HepG2 (cell line): ENCODE measurements around the gene FRMD8. TPM values are rescaled to one million over a fixed set of nuclear protein-coding genes. Genes with fewer than 3 reads are reported as not detected.

Experiments
- ATAC-seq: fragments of 200-7000 bp; cut with Tn5 transposase; 3 replicates; pipeline ENCODE4 v1.9.1; 2020; ENCODE audit warnings: mild to moderate bottlenecking, moderate library complexity
- BruUV-seq: library from RNA; stranded (reverse); fragments of 400-500 nt; replicated peaks from 2 replicates; lab custom pipeline; 2021; lab: Mats Ljungman, UMichigan
- CTCF ChIA-PET: fragments of 300-600 bp; formaldehyde crosslinking; extraction: SDS; loops from one replicate; lab custom pipeline; 2021; ENCODE audit warnings: low total read pairs, inconsistent platforms, low intra/inter-chr PET ratio; lab: Yijun Ruan, JAX
- POLR2A ChIA-PET: fragments of 350-600 bp; sonication (Branson Sonifier 250); formaldehyde crosslinking; loops from one replicate; lab custom pipeline; 2020; ENCODE audit warnings: antibody characterized with exemption, inconsistent platforms; lab: Yijun Ruan, JAX
- DNase-seq: peaks from one replicate; pipeline ENCODE4 v3.0.0-alpha.2; 2015; ENCODE audit warnings: low spot score
- FAIRE-seq: peaks from 3 replicates; lab custom pipeline; 2011; peaks lifted over from hg19 to GRCh38; lab: Jason Lieb, UNC
- H2AFZ ChIP-seq: one replicate; pipeline ENCODE4 v1.6.1; 2011; ENCODE audit warnings: low read length, inconsistent platforms
- H3K27ac ChIP-seq: fragments of 300-600 bp; 3 replicates; pipeline ENCODE4 v1.8.0; 2011; ENCODE audit warnings: mixed run types, mild to moderate bottlenecking, mixed read lengths, low read length, inconsistent platforms; ENCODE audit not compliant: insufficient read depth; ENCODE audit errors: extremely low read length
- H3K27me3 ChIP-seq, 2 experiments: fragments of 200-600 bp in 1 of 2; 2 replicates in 1 of 2; 3 replicates in 1 of 2; pipeline versions ENCODE4 v1.6.0 to v1.8.0; 2011; ENCODE audit warnings: low read length in 2 of 2, mild to moderate bottlenecking in 2 of 2, moderate library complexity in 2 of 2, inconsistent platforms in 1 of 2; ENCODE audit not compliant: insufficient read depth in 2 of 2, control insufficient read depth in 1 of 2
- H3K36me3 ChIP-seq, 2 experiments: fragments of 200-600 bp in 1 of 2; replicated peaks in 1 of 2; 2 replicates in 1 of 2; 3 replicates in 1 of 2; pipeline versions ENCODE4 v1.5.1 to v1.8.0; 2011; ENCODE audit warnings: low read length in 2 of 2, inconsistent platforms in 1 of 2; ENCODE audit not compliant: insufficient read depth in 2 of 2, control insufficient read depth in 1 of 2
- H3K4me1 ChIP-seq: 2 replicates; pipeline ENCODE4 v1.5.1; 2012; ENCODE audit warnings: low read length, inconsistent platforms; ENCODE audit not compliant: insufficient read depth
- H3K4me2 ChIP-seq: 2 replicates; pipeline ENCODE4 v1.6.0; 2011; ENCODE audit warnings: low read depth, low read length, inconsistent platforms
- H3K4me3 ChIP-seq, 3 experiments: fragments of 200-600 bp in 1 of 3; sonication (generic), shearing (Covaris generic) in 1 of 3; replicated peaks in 1 of 3; 2 replicates each; pipeline ENCODE4 v1.5.1; 2011 to 2016; ENCODE audit warnings: low read length in 3 of 3, inconsistent platforms in 2 of 3, low read depth in 2 of 3, mild to moderate bottlenecking in 2 of 3, control low read depth in 1 of 3, mixed read lengths in 1 of 3; ENCODE audit not compliant: insufficient read depth in 1 of 3
- H3K79me2 ChIP-seq: one replicate; pipeline ENCODE4 v1.6.1; 2011; ENCODE audit warnings: low read length, inconsistent platforms; ENCODE audit not compliant: insufficient read depth
- H3K9ac ChIP-seq: 2 replicates; pipeline ENCODE4 v1.6.0; 2011; ENCODE audit warnings: mild to moderate bottlenecking, low read depth, low read length, inconsistent platforms; ENCODE audit not compliant: insufficient read depth
- H3K9me3 ChIP-seq: 2 replicates; pipeline ENCODE4 v1.5.1; 2012; ENCODE audit warnings: mild to moderate bottlenecking, low read length
- H4K20me1 ChIP-seq: 2 replicates; pipeline ENCODE4 v1.6.0; 2011; ENCODE audit warnings: inconsistent platforms, mild to moderate bottlenecking, low read length, moderate library complexity; ENCODE audit not compliant: insufficient read depth
- FOXK1 ChIP-seq: sonication (generic); formaldehyde crosslinking; IDR thresholded peaks from 2 replicates; pipeline ENCODE4 v1.4.0; 2020; ENCODE audit warnings: low read depth, missing genetic modification reagents, borderline replicate concordance
- IRF9 ChIP-seq: sonication (generic); formaldehyde crosslinking; IDR thresholded peaks from 2 replicates; pipeline ENCODE4 v1.8.0; 2022; ENCODE audit warnings: missing genetic modification reagents, mild to moderate bottlenecking, borderline replicate concordance
- KMT2B ChIP-seq: IDR thresholded peaks from 2 replicates; pipeline ENCODE4 v1.6.1; 2016; ENCODE audit warnings: missing genetic modification reagents, missing compliant biosample characterization
- TBP ChIP-seq: sonication (generic); formaldehyde crosslinking; IDR thresholded peaks from 2 replicates; pipeline ENCODE4 v1.5.0; 2020; ENCODE audit warnings: missing genetic modification reagents
- UBTF ChIP-seq: sonication (generic); formaldehyde crosslinking; IDR thresholded peaks from 2 replicates; pipeline ENCODE4 v1.4.0; 2020; ENCODE audit warnings: mild to moderate bottlenecking, missing genetic modification reagents
- ZKSCAN1 ChIP-seq: fragments of 150-350 bp; IDR thresholded peaks from 2 replicates; pipeline ENCODE4 v1.6.1; 2014; ENCODE audit warnings: low read length
- ZNF414 ChIP-seq: sonication (generic); formaldehyde crosslinking; IDR thresholded peaks from 2 replicates; pipeline ENCODE4 v1.5.0; 2020; ENCODE audit warnings: missing genetic modification reagents
- ZNF562 ChIP-seq: sonication (generic); formaldehyde crosslinking; IDR thresholded peaks from 2 replicates; pipeline ENCODE4 v1.8.0; 2022; ENCODE audit warnings: missing genetic modification reagents, borderline replicate concordance
- ZNF644 ChIP-seq: IDR thresholded peaks from 2 replicates; pipeline ENCODE4 v1.6.1; 2016; ENCODE audit warnings: low read depth
- WGBS: methylation state at CpG from one replicate; pipeline ENCODE4 v1.1.6; 2017; ENCODE audit warnings: low lambda C conversion rate; 5-methylcytosine and 5-hydroxymethylcytosine counted together
- in situ Hi-C: cut with HindIII; loops from 2 replicates; pipeline ENCODE4 v1.10.0; 2017; ENCODE audit warnings: low pct_unique_long_range_greater_than_20kb; ENCODE audit not compliant: extremely low pct_ligation_motif_present
- intact Hi-C: fragments of 100-400 bp; cut with micrococcal nuclease; formaldehyde crosslinking; loops from one replicate; pipeline ENCODE4 v1.10.0; 2022; ENCODE audit not compliant: unreplicated experiment
- polyA plus RNA-seq, 8 experiments: library from polyadenylated mRNA; depleted of rRNA in 3 of 8; stranded (reverse) in 7 of 8; unstranded in 1 of 8; fragments of >200 nt; fragmentation: Illumina TruSeq in 4 of 8; extraction: Trizol in 4 of 8; gene quantifications; 2 replicates each; pipeline versions ENCODE4 v1.2.1 to v1.2.3, GENCODE V29; 2011 to 2016; ENCODE audit warnings: low read depth in 4 of 8, missing spikeins in 1 of 8, mixed read lengths in 1 of 8; ENCODE audit not compliant: insufficient read depth in 1 of 8
- total RNA-seq, 5 experiments: library from RNA; depleted of rRNA; stranded (reverse); fragments of >200 nt; fragmentation: Illumina TruSeq; extraction: Trizol; gene quantifications; 2 replicates each; pipeline ENCODE4 v1.2.3, GENCODE V29; 2016; ENCODE audit warnings: low read depth in 1 of 5
- TF ChIP-seq, protein P1 (sequence below): sonication (generic); formaldehyde crosslinking; IDR thresholded peaks from 2 replicates; pipeline ENCODE4 v1.8.0; 2022; ENCODE audit warnings: mild to moderate bottlenecking, missing genetic modification reagents; ENCODE audit not compliant: insufficient replicate concordance

The FRMD8 gene
- total and polyA plus RNA-seq, 2 of the 13 experiments (the other 11 are each of a cell fraction or from before 2014, with no cell fraction given), result 5.8 to 20.6 TPM

- Histone ChIP-seq H3K4me3 (no peak overlapping the region), H3K27me3 (no peaks in the 10 kb centered on the region), H3K9ac (no peak overlapping the region), H3K79me2 (no peaks in the 10 kb centered on the region), H2AFZ (no peak overlapping the region), H3K4me2 (no peak overlapping the region), H4K20me1 (no peaks in the 10 kb centered on the region), H3K27ac (no peak overlapping the region), H3K4me1 (peaks cover 28% of the 10 kb centered on the region), H3K9me3 (no peaks in the 10 kb centered on the region), H3K36me3 (peaks cover 6 to 9% of the 10 kb centered on the region in 2 experiments; a peak in 2 of 5 replicates)
- no peak for FAIRE-seq
- ATAC-seq, result no peak
- 83% methylated on average over 1 of the region's 9 CpGs for WGBS
- TF ChIP-seq, protein P1, sequence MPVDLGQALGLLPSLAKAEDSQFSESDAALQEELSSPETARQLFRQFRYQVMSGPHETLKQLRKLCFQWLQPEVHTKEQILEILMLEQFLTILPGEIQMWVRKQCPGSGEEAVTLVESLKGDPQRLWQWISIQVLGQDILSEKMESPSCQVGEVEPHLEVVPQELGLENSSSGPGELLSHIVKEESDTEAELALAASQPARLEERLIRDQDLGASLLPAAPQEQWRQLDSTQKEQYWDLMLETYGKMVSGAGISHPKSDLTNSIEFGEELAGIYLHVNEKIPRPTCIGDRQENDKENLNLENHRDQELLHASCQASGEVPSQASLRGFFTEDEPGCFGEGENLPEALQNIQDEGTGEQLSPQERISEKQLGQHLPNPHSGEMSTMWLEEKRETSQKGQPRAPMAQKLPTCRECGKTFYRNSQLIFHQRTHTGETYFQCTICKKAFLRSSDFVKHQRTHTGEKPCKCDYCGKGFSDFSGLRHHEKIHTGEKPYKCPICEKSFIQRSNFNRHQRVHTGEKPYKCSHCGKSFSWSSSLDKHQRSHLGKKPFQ (CRISPR knock-in tag), result no peak
- TF ChIP-seq ZNF562 (no peak), TBP (no peak), ZNF644 (CRISPR knock-in tag) (no peak), ZKSCAN1 (no peak), UBTF (CRISPR knock-in tag) (no peak), ZNF414 (CRISPR knock-in tag) (no peak), FOXK1 (CRISPR knock-in tag) (no peak), IRF9 (no peak), KMT2B (CRISPR knock-in tag) (no peak)
- CTCF ChIA-PET, result no interaction called here
- in situ Hi-C loops (no loop called here), intact Hi-C loops (no loop called here)
- POLR2A ChIA-PET, result interaction anchor here (0.8 to 16.8 kb wide), 2 partner anchors 13 to 29 kb away, joined by 3 to 433 read pairs; partner anchors contain the start of gene NEAT1
- no peak for DNase-seq
- no TSS peak for BruUV-seq
Measured at GRCh38 chr11:65390996-65391395, 4.6 kb downstream of the FRMD8 start.
